Kidney (tissue), 14 donors: ENCODE results near the gene NOD2. TPM values are rescaled to one million over a fixed set of nuclear protein-coding genes. Genes with fewer than 3 reads are reported as not detected.

ENCODE experiments used
- DNase-seq, 5 donors: peaks; one replicate each; pipeline ENCODE4 v3.0.0-alpha.2; 2013 to 2020
- FAIRE-seq: peaks from 2 replicates; lab custom pipeline; 2012; peaks lifted over from hg19 to GRCh38; lab: Jason Lieb, UNC
- H3K27ac ChIP-seq, 2 donors: one replicate each; pipeline ENCODE4 v1.7.0; 2013; ENCODE audit warnings: low read depth in 2 of 2, low read length in 2 of 2, inconsistent platforms in 1 of 2
- H3K27me3 ChIP-seq: one replicate; pipeline ENCODE4 v1.7.1; 2013; ENCODE audit warnings: low read length, inconsistent platforms; ENCODE audit not compliant: control insufficient read depth, insufficient read depth
- H3K36me3 ChIP-seq, 3 donors: one replicate each; pipeline versions ENCODE4 v1.7.0 to v1.7.1; 2013; ENCODE audit warnings: low read length in 3 of 3, control low read depth in 1 of 3, inconsistent platforms in 1 of 3; ENCODE audit not compliant: insufficient read depth in 3 of 3, control insufficient read depth in 2 of 3
- H3K4me1 ChIP-seq, 3 donors: one replicate each; pipeline versions ENCODE4 v1.7.0 to v1.7.1; 2013; ENCODE audit warnings: low read length in 3 of 3, inconsistent platforms in 1 of 3, low read depth in 1 of 3; ENCODE audit not compliant: control insufficient read depth in 2 of 3, insufficient read depth in 2 of 3
- H3K4me3 ChIP-seq, 3 donors: one replicate each; pipeline versions ENCODE4 v1.7.0 to v1.8.1; 2013; ENCODE audit warnings: low read length in 3 of 3, control low read depth in 1 of 3, inconsistent platforms in 1 of 3
- H3K9ac ChIP-seq, 3 donors: one replicate each; pipeline versions ENCODE4 v1.7.0 to v1.7.1; 2013; ENCODE audit warnings: low read length in 3 of 3, control low read depth in 1 of 3, inconsistent platforms in 1 of 3
- H3K9me3 ChIP-seq, 3 donors: one replicate each; pipeline versions ENCODE4 v1.7.0 to v1.7.1; 2013; ENCODE audit warnings: low read length in 3 of 3, control low read depth in 1 of 3, inconsistent platforms in 1 of 3; ENCODE audit not compliant: control insufficient read depth in 2 of 3, insufficient read depth in 1 of 3
- intact Hi-C: fragments of 100-400 bp; cut with DNase I; formaldehyde crosslinking; loops from one replicate; pipeline ENCODE4 v1.11.1; 2022
- polyA plus RNA-seq: library from polyadenylated mRNA; stranded (reverse); fragments of 350-450 nt; fragmentation: Illumina TruSeq; extraction: RNeasy Lipid Tissue Mini Kit (QIAGEN cat#74804); gene quantifications from one replicate; pipeline ENCODE4 v1.2.3, GENCODE V29; 2014; ENCODE audit warnings: low read depth, low replicate concordance; ENCODE audit not compliant: insufficient read depth
- total RNA-seq: library from RNA; stranded (reverse); fragmentation: NEBNext Ultra II Directional; extraction: Animal tissue kit (Norgen Biotek cat#: 25700); gene quantifications from one replicate; pipeline ENCODE4 v1.2.1, GENCODE V29; 2021
- TF ChIP-seq, protein P1 (sequence below): IDR thresholded peaks from 3 replicates; pipeline ENCODE4 v1.5.1; 2012; ENCODE audit warnings: mild to moderate bottlenecking, moderate library complexity, borderline replicate concordance; ENCODE audit not compliant: insufficient read depth; ENCODE audit errors: extremely low read depth
- donor health status: control.
- donor health status: control.
- donor health status: control.
- donor health status: control.
- donor health status: control.
- donor health status: DM: yes; HTN: yes; CAD: no.
- donor health status: Normal renal cell carcinoma (clear cell type).

Gene NOD2
- total and polyA plus RNA-seq, 2 donors from 2014 or later = 0.22 to 3.6 TPM

DNA sequence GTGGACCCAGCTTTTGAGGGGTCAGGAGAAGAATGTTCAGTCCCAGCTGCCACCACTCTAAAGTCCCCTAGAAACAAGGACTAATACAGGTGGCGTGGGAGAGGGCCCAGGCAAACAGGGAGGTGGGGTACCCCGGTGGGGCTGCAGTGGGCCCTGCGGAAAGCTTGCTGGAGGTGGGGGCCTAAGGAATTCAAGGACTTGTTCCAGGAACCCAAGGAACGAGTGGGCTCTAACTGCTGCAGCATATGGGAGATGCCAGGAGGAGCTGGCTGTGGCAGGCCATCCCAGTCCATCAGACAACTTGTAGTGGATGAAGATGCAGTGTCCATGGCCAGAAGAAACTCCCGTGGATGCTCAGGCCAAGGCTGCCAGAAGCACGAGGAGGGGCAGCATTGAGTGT lies 22.9 kb upstream of the NOD2 start:
- Histone ChIP-seq H3K9me3 (peaks cover 0 to 17% (median 8%) of the 10 kb centered on the region in 3 donors), H3K27ac (no peak overlapping the region), H3K27me3 (no peaks in the 10 kb centered on the region), H3K36me3 (no peaks in the 10 kb centered on the region), H3K4me3 (no peak overlapping the region), H3K9ac (no peak overlapping the region), H3K4me1 (peaks cover 0 to 4% (median 0%) of the 10 kb centered on the region in 3 donors)
- no peak for FAIRE-seq
- TF ChIP-seq, protein P1, sequence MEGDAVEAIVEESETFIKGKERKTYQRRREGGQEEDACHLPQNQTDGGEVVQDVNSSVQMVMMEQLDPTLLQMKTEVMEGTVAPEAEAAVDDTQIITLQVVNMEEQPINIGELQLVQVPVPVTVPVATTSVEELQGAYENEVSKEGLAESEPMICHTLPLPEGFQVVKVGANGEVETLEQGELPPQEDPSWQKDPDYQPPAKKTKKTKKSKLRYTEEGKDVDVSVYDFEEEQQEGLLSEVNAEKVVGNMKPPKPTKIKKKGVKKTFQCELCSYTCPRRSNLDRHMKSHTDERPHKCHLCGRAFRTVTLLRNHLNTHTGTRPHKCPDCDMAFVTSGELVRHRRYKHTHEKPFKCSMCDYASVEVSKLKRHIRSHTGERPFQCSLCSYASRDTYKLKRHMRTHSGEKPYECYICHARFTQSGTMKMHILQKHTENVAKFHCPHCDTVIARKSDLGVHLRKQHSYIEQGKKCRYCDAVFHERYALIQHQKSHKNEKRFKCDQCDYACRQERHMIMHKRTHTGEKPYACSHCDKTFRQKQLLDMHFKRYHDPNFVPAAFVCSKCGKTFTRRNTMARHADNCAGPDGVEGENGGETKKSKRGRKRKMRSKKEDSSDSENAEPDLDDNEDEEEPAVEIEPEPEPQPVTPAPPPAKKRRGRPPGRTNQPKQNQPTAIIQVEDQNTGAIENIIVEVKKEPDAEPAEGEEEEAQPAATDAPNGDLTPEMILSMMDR = no peak
- peak in 1 of 5 donors; percentile 39 for DNase-seq
- intact Hi-C loops = no loop called here

DNA sequence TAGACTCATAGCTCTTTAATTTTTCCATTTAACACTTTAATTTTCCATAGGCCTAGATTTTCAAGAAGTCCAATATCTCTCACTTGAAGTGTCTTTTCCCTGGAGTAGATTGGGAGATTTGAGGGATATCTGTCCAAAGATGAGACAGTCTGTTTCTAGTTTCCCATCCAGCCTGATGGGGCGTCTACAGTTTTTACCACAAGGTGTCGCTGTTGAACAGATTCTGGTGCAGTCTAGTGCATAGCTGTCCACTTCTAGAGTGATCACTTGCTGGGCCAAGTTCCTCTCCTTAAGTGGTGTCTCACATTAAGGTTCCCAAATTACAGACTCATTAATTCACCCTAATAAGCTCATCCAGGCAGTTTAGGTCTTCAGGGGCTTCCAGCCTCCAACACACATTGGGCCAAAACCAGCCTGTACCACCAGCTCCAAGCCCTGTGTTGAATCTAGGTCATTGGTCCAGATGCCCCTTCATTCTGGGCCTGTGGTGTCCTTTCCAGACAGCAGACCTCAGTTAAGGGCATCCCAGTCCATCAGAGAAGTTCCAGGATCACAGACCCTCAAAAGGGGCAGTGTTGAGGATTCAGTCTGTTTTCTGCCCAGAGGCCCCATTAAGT lies 21.7 kb upstream of the NOD2 start:
- peaks cover 0 to 4% (median 0%) of the 10 kb centered on the region in 3 donors for H3K4me1 ChIP-seq
- no peak for FAIRE-seq
- H3K9me3 ChIP-seq = peaks cover 0 to 17% (median 8%) of the 10 kb centered on the region in 3 donors
- TF ChIP-seq, protein P1 = no peak
- H3K4me3 ChIP-seq = no peak overlapping the region
- H3K9ac ChIP-seq = no peak overlapping the region
- H3K27me3 ChIP-seq = no peaks in the 10 kb centered on the region
- intact Hi-C loops = no loop called here
- H3K27ac ChIP-seq = no peak overlapping the region
- peak in 1 of 5 donors; percentile 8 for DNase-seq
- H3K36me3 ChIP-seq = no peaks in the 10 kb centered on the region

DNA sequence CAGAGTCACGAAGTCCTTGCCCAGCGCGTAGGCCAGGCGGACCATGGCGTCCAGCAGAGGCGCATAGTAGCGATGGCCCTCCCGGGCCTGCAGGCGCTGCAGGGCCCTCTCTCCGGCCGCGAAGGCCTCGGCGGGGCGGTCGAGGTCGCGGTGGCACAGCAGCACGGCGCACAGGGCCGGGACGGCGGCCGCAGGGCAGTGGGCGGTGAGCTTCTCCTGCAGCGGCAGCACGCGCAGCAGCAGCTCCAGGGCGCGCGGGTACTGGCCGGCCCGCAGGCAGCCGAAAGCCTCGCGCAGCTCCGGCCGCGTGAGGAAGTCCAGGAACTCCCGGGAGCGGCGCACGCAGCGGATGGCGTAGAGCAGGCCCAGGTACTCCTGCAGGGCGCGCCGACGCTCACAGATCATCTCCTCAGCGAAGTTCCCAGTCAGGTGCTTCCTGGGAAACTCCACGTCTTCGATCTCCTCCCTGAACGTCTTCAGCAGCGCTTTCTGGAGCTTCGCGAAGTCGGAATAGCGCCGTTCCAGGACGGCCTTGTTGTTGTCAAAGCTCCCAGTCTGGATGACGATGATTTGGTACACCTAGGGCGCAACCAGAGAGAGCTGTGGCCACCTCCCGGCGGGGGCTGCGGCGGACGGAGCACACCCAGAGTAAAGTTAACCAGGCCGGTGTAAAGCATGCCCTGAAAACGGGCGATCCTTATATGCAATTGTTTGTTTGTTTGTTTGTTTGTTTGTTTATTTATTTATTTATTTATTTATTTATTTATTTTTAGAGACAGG lies 19.7 kb upstream of the NOD2 start:
- Histone ChIP-seq H3K4me3 (no peak overlapping the region), H3K9me3 (peaks cover 0 to 17% (median 8%) of the 10 kb centered on the region in 3 donors), H3K27ac (no peak overlapping the region), H3K36me3 (no peaks in the 10 kb centered on the region), H3K27me3 (no peaks in the 10 kb centered on the region), H3K9ac (no peak overlapping the region), H3K4me1 (peaks cover 0 to under 1% (median 0%) of the 10 kb centered on the region in 3 donors)
- intact Hi-C loops = no loop called here
- no peak for DNase-seq
- FAIRE-seq = no peak
- TF ChIP-seq, protein P1 = no peak
